Bronchus fibroblast of lung (primary cell): ENCODE results near the gene SLCO6A1. TPM values are rescaled to one million over a fixed set of nuclear protein-coding genes. Genes with fewer than 3 reads are reported as not detected.

Experiments used
- total RNA-seq: library from RNA; depleted of rRNA; stranded (reverse); fragments of >200 nt; gene quantifications from 2 replicates; pipeline ENCODE4 v1.2.3, GENCODE V29; 2015

Gene SLCO6A1
- total RNA-seq: not detected in 2 replicates

GRCh38 chr5:102498271-102499034 lies at the start of gene SLCO6A1:
Gene SLCO6A1, minus strand, starts transcription at chr5:102499001. Its CDS starts 157 bp downstream, at chr5:102498844.

Other genes with a start within 250 kb of the SLCO6A1 start
- gene SLCO4C1, start 202.7 kb downstream of the SLCO6A1 start, total RNA-seq: 0.50 and 0.59 TPM in 2 replicates